Effector memory CD8-positive, alpha-beta T cell (primary cell): ENCODE measurements around the gene RENBP.

Experiments used
- ATAC-seq: fragments of 150-1000 bp; cut with Tn5 transposase; replicated peaks from 2 replicates; pipeline ENCODE4 v1.10.0; 2021; ENCODE audit warnings: mild to moderate bottlenecking, moderate library complexity
- DNase-seq, 3 experiments: peaks; one replicate each; pipeline ENCODE4 v3.0.0; 2021
- H3K27ac Mint-ChIP-seq, 2 donors: one replicate each; pipeline ENCODE4 v1.8.0; 2022; ENCODE audit warnings: mild to moderate bottlenecking in 2 of 2, mixed read lengths in 2 of 2, moderate library complexity in 2 of 2
- H3K27me3 Mint-ChIP-seq, 2 donors: one replicate each; pipeline ENCODE4 v1.8.0; 2022; ENCODE audit warnings: mixed read lengths in 2 of 2
- H3K36me3 Mint-ChIP-seq: one replicate; pipeline ENCODE4 v1.8.0; 2022; ENCODE audit warnings: mild to moderate bottlenecking, moderate library complexity, mixed read lengths; ENCODE audit not compliant: insufficient read depth
- H3K4me1 Mint-ChIP-seq, 2 donors: one replicate each; pipeline ENCODE4 v1.8.0; 2022; ENCODE audit warnings: low read depth in 2 of 2, mixed read lengths in 2 of 2
- H3K4me3 Mint-ChIP-seq, 2 donors: one replicate each; pipeline ENCODE4 v1.8.0; 2022; ENCODE audit warnings: mild to moderate bottlenecking in 2 of 2, mixed read lengths in 2 of 2, moderate library complexity in 2 of 2
- H3K9me3 Mint-ChIP-seq, 2 donors: one replicate each; pipeline ENCODE4 v1.8.0; 2022; ENCODE audit warnings: mixed read lengths in 2 of 2

RENBP gene

DNA sequence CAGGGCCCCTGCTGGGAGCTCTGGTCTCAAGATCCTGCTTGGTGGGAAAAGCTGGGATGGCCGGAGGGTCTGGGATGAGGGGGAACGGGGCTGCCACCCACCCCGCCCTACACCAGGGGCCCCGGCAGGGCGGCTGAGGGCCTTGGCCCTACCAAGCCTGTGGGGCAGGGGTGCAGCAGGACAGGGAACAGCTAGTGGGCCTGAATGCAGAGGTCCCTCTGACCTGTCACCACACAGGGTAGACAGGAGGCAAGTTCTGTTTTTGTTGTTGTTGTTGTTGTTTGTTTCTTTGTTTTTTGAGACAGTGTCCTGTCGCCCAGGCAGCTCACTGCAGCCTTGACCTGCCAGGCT is 332 bp upstream of the RENBP start:
- Mint-ChIP-seq H3K27ac (peak overlapping the region in 1 of 2 donors; percentile 71), H3K36me3 (peaks cover 16% of the 10 kb centered on the region), H3K27me3 (no peaks in the 10 kb centered on the region), H3K9me3 (no peaks in the 10 kb centered on the region), H3K4me1 (peaks cover 4 to 10% of the 10 kb centered on the region in 2 donors), H3K4me3 (peak overlapping the region; percentile 61 to 65)
- DNase-seq (no peak), ATAC-seq (no peak)

DNA sequence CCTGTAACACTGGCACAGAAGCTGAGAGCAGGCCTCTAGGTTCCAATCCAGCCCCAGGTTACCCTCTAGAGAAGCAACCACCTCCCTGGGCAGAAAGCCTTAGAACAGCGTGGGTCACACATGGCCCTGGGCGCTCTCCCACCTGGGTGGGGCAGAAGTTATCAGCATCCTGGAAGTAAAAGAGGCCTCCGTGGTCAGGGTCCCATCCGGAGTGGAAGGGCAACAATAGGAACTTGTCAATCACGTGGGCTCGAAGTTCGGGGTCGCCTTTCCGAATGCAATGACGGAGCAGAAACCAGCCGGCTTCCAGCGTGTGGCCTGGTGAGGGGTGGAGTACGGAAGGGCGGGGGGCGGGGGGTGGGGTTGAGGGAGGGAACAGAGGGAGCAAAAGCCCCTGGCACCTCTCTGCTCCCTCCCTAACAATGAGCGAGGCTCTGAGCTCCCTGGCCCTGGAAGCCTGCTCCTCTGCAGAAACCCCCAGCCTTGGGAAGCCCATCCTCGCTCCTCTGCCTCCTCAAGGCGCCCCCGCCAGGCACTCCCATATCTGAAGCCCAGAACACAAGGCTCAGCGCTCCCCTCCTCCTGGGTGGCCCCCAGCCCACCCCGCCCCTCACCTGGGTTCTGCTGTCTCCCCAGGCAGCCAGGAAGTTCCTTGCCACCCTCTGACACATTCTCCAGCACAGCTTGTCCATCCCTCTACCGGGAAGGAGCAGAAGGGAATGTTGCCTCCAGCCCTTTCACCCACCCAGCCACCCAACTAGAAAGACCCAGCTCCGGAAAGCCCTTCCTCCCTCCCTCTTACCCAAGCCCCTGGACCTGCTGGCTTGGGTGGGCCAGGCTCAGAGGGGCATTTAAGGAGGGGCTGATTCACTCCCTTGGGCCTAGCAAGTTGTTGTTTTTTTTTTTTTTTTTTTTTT is 2.8 kb downstream of the RENBP start:
- no peaks in the 10 kb centered on the region for H3K27me3 Mint-ChIP-seq
- H3K4me3 Mint-ChIP-seq = peak overlapping the region in 1 of 2 donors; percentile 32
- no peak overlapping the region for H3K27ac Mint-ChIP-seq
- peaks cover 3% of the 10 kb centered on the region for H3K36me3 Mint-ChIP-seq
- DNase-seq (no peak), ATAC-seq (no peak)
- H3K4me1 Mint-ChIP-seq = peaks cover 2 to 5% of the 10 kb centered on the region in 2 donors
- H3K9me3 Mint-ChIP-seq = no peaks in the 10 kb centered on the region

DNA sequence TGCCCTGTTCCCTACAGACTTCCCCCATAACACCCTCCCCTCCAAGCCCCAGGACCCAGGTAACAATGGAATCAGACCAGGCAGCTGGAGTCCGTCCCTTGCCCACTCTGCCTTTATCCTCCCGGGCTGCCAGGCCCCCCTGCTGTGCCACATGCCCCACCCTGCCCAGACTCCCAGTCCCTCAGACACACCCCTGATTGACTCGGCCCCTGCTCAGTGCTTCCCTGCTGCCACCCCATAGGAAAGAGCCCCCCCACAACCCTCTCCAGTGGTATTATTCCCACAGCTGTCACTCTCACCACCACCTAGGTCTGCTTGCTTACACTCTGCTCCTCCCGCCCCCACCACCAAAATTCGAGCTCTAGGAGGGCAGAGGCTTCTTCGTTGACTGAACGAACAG is 4.9 kb downstream of the RENBP start:
- H3K36me3 Mint-ChIP-seq = no peaks in the 10 kb centered on the region

GRCh38 chrX:153938226-153938786 is 6.1 kb downstream of the RENBP start:
- no peaks in the 10 kb centered on the region for H3K36me3 Mint-ChIP-seq
- DNase-seq = no peak
- no peak for ATAC-seq
- no peak overlapping the region for H3K4me3 Mint-ChIP-seq
- H3K27ac Mint-ChIP-seq = no peak overlapping the region
- no peaks in the 10 kb centered on the region for H3K27me3 Mint-ChIP-seq
- H3K4me1 Mint-ChIP-seq = peaks cover 10% of the 10 kb centered on the region in 2 donors
- no peaks in the 10 kb centered on the region for H3K9me3 Mint-ChIP-seq

More for the DNA sequence above, 4.9 kb downstream of the RENBP start:
- DNase-seq = no peak
- no peak for ATAC-seq
- Mint-ChIP-seq H3K27me3 (no peaks in the 10 kb centered on the region), H3K4me3 (no peak overlapping the region), H3K4me1 (peaks cover 4 to 7% of the 10 kb centered on the region in 2 donors), H3K9me3 (no peaks in the 10 kb centered on the region), H3K27ac (no peak overlapping the region)

DNA sequence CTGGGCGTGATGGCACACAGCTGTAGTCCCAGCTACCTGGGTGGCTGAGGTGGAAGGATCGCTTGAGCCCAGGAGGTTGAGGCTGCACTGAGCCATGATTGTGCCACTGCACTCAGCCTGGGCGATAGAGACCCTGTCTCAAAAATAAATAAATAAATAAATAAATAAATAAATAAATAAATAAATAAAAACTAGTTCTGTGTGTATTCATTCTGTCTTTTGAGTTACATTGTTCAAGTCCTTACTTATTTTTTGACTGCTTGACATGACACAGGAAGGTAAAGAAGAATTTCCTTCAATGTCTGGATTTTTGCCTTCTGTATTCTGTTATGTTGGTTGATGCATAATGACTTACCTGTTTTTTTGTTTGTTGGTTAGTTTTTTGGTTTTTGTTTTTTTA is 7.4 kb downstream of the RENBP start:
- Mint-ChIP-seq H3K4me1 (peaks cover 10% of the 10 kb centered on the region in 2 donors), H3K4me3 (no peak overlapping the region), H3K27ac (no peak overlapping the region), H3K27me3 (no peaks in the 10 kb centered on the region), H3K36me3 (peaks cover 3% of the 10 kb centered on the region), H3K9me3 (no peaks in the 10 kb centered on the region)
- DNase-seq = no peak
- no peak for ATAC-seq

- ATAC-seq = peak; percentile 6
- H3K27ac Mint-ChIP-seq = peak overlapping the region in 1 of 2 donors; percentile 38
- no peaks in the 10 kb centered on the region for H3K27me3 Mint-ChIP-seq
- H3K36me3 Mint-ChIP-seq = peaks cover 7% of the 10 kb centered on the region
- no peaks in the 10 kb centered on the region for H3K9me3 Mint-ChIP-seq
- no peak for DNase-seq
- peaks cover 10 to 11% of the 10 kb centered on the region in 2 donors for H3K4me1 Mint-ChIP-seq
- peak overlapping the region; percentile 66 to 69 for H3K4me3 Mint-ChIP-seq
These were observed 9.1 kb downstream of the RENBP start for GRCh38 chrX:153935326-153935851.

GRCh38 chrX:153934762-153935325 is 9.6 kb downstream of the RENBP start, which contains the start of gene NAA10:
TSS of gene NAA10 (minus strand) at chrX:153935037. CDS start at chrX:153934904, 133 bp downstream.
- ATAC-seq (peak; percentile 78), DNase-seq (peak in 2 of 3 experiments; percentile 22 to 31)
- H3K27ac Mint-ChIP-seq = peak within 1 kb of the TSS; percentile 41 to 65
- peaks cover 12% of the 10 kb centered on the region for H3K36me3 Mint-ChIP-seq
- H3K4me1 Mint-ChIP-seq = peaks cover 10 to 11% of the 10 kb centered on the region in 2 donors
- H3K9me3 Mint-ChIP-seq = no peaks in the 10 kb centered on the region
- no peaks in the 10 kb centered on the region for H3K27me3 Mint-ChIP-seq
- H3K4me3 Mint-ChIP-seq = peak within 1 kb of the TSS; percentile 82 to 83

DNA sequence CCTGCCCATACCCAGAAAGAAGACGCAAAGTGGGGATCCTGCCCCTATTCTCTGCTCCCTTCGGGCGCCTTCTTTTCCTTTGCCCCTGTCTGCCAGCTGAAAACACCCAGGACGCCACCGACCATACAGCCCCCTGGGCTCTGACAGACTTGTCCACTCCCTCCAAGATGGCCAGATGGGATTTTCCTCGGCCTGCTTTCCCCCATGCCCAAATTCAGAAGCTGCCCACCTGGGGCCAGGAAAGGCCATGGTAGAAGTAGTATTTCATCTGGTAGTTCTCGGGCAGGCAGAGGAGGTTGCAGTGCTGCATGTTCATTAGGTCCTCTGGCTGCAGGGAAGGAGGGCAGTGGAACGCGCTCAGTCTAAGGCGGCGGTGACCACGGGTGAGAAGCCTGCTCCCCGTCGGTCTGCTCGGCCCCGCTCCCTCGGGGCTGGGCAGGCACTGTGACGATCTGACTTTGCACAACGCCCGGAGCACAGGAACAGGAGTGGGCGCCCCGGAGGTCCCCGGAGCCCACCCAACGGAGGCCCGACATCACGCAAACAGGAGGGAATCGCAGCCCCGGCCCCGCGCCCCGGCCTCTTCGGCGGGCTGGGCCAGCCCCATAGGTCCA is 10.2 kb downstream of the RENBP start:
- DNase-seq (no peak), ATAC-seq (peak; percentile 26)
- Mint-ChIP-seq H3K27ac (peak overlapping the region; percentile 41 to 65), H3K27me3 (no peaks in the 10 kb centered on the region), H3K36me3 (peaks cover 12% of the 10 kb centered on the region), H3K4me3 (peak overlapping the region; percentile 82 to 83), H3K9me3 (no peaks in the 10 kb centered on the region), H3K4me1 (peaks cover 10 to 13% of the 10 kb centered on the region in 2 donors)

DNA sequence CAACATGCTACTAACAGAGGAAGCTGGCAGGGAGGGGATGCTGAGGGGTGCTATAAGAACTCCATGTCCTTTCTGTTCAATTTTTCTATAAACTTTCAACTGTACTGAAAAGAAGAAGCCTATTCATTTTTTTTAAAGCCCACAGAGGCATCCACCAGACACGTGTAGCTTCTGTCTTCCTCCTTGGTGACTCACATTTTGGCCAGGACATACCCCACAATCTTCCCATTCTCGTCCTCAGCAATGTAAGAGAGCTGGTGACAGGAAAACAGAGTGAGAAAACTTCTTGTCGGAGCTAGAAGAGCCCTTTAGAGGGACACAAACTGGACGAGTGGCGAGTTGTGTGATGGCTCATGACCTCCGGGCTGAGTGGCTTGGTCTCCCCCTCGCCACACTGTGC is 10.7 kb downstream of the RENBP start:
- H3K4me1 Mint-ChIP-seq = peaks cover 10 to 13% of the 10 kb centered on the region in 2 donors
- no peaks in the 10 kb centered on the region for H3K9me3 Mint-ChIP-seq
- H3K27me3 Mint-ChIP-seq = no peaks in the 10 kb centered on the region
- DNase-seq = no peak
- peaks cover 12% of the 10 kb centered on the region for H3K36me3 Mint-ChIP-seq
- H3K27ac Mint-ChIP-seq = peak overlapping the region; percentile 41 to 65
- no peak for ATAC-seq
- peak overlapping the region; percentile 82 to 83 for H3K4me3 Mint-ChIP-seq

GRCh38 chrX:153932220-153932915 is 12.1 kb downstream of the RENBP start:
- no peak overlapping the region for H3K27ac Mint-ChIP-seq
- peak overlapping the region in 1 of 2 donors; percentile 21 for H3K4me3 Mint-ChIP-seq
- DNase-seq (no peak), ATAC-seq (no peak)
- peaks cover 15 to 19% of the 10 kb centered on the region in 2 donors for H3K4me1 Mint-ChIP-seq
- H3K36me3 Mint-ChIP-seq = peaks cover 22% of the 10 kb centered on the region
- no peaks in the 10 kb centered on the region for H3K9me3 Mint-ChIP-seq
- no peaks in the 10 kb centered on the region for H3K27me3 Mint-ChIP-seq

DNA sequence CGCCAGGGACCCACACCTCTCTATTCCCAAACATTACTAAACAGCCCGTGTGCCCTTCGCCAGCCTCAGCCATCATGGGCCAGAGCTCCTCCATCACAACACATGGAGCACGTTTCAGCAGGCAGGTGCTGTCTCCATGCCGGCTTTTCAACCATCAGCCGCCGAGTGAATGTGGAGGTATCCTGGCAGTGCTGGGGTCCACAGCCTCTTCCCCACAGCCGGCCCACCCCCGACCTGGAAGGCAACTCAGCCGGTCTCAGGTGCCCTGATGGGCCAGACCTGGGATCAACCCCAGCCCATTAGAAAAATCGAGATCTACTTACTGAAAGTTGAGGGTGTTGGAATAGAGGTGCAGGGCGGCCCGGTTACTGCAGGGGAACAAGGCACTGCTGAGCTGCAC is 12.7 kb downstream of the RENBP start:
- H3K4me1 Mint-ChIP-seq = peaks cover 21 to 24% of the 10 kb centered on the region in 2 donors
- H3K27me3 Mint-ChIP-seq = no peaks in the 10 kb centered on the region
- H3K9me3 Mint-ChIP-seq = no peaks in the 10 kb centered on the region
- peaks cover 28% of the 10 kb centered on the region for H3K36me3 Mint-ChIP-seq
- no peak for DNase-seq
- H3K4me3 Mint-ChIP-seq = peak overlapping the region in 1 of 2 donors; percentile 28
- ATAC-seq = no peak
- H3K27ac Mint-ChIP-seq = peak overlapping the region in 1 of 2 donors; percentile 24

GRCh38 chrX:153931151-153931550 is 13.3 kb downstream of the RENBP start:
- Mint-ChIP-seq H3K27ac (peak overlapping the region in 1 of 2 donors; percentile 24), H3K9me3 (no peaks in the 10 kb centered on the region), H3K4me1 (peaks cover 18 to 28% of the 10 kb centered on the region in 2 donors), H3K27me3 (no peaks in the 10 kb centered on the region), H3K36me3 (peaks cover 33% of the 10 kb centered on the region), H3K4me3 (peak overlapping the region in 1 of 2 donors; percentile 28)
- no peak for DNase-seq
- ATAC-seq = no peak
